Measurements from ENCODE around the gene LEP. TPM values are rescaled to one million over a fixed set of nuclear protein-coding genes. Genes with fewer than 3 reads are reported as not detected.

Gene LEP
- not detected for polyA plus RNA-seq (2012; ENCODE audit: missing spikeins)

GRCh38 chr7:128240696-128241386, at the start of gene LEP:
Gene LEP (plus strand): TSS chr7:128241278. CDS start chr7:128252019, 10,741 bp downstream.
- no peak for FAIRE-seq
- DNase-seq (ENCODE audit: insufficient read length) = no peak
- TF ChIP-seq TAF1 (IDR thresholded peaks at IDR 0.05; ENCODE audit: borderline replicate concordance, low read depth, low read length) = no peak
- TF ChIP-seq POLR2AphosphoS5 (IDR thresholded peaks at IDR 0.05; ENCODE audit: low read depth, low read length) = no peak
- TF ChIP-seq POLR2A (IDR thresholded peaks at IDR 0.05; ENCODE audit: low read depth, low read length) = no peak

GRCh38 chr7:128192497-128193142, 48.5 kb upstream of the LEP start:
- FAIRE-seq = no peak
- no peak for DNase-seq (ENCODE audit: insufficient read length)
- no peak for TF ChIP-seq POLR2A (IDR thresholded peaks at IDR 0.05; ENCODE audit: low read depth, low read length)
- no peak for TF ChIP-seq POLR2AphosphoS5 (IDR thresholded peaks at IDR 0.05; ENCODE audit: low read depth, low read length)
- TF ChIP-seq TAF1 (IDR thresholded peaks at IDR 0.05; ENCODE audit: borderline replicate concordance, low read depth, low read length) = no peak

GRCh38 chr7:128194533-128195282, 46.4 kb upstream of the LEP start:
- TF ChIP-seq POLR2A (IDR thresholded peaks at IDR 0.05; ENCODE audit: low read depth, low read length) (no peak), POLR2AphosphoS5 (IDR thresholded peaks at IDR 0.05; ENCODE audit: low read depth, low read length) (no peak), TAF1 (IDR thresholded peaks at IDR 0.05; ENCODE audit: borderline replicate concordance, low read depth, low read length) (no peak)
- FAIRE-seq = no peak
- no peak for DNase-seq (ENCODE audit: insufficient read length)

- FAIRE-seq = no peak
- TF ChIP-seq POLR2AphosphoS5 (IDR thresholded peaks at IDR 0.05; ENCODE audit: low read depth, low read length) (no peak), POLR2A (IDR thresholded peaks at IDR 0.05; ENCODE audit: low read depth, low read length) (no peak), TAF1 (IDR thresholded peaks at IDR 0.05; ENCODE audit: borderline replicate concordance, low read depth, low read length) (no peak)
- no peak for DNase-seq (ENCODE audit: insufficient read length)
These were observed 43.5 kb upstream of the LEP start for GRCh38 chr7:128197589-128197988.

GRCh38 chr7:128197989-128198580, 43.0 kb upstream of the LEP start:
- FAIRE-seq (no peak), DNase-seq (ENCODE audit: insufficient read length) (no peak)
- TF ChIP-seq POLR2AphosphoS5 (IDR thresholded peaks at IDR 0.05; ENCODE audit: low read depth, low read length) (no peak), POLR2A (IDR thresholded peaks at IDR 0.05; ENCODE audit: low read depth, low read length) (no peak), TAF1 (IDR thresholded peaks at IDR 0.05; ENCODE audit: borderline replicate concordance, low read depth, low read length) (no peak)

- FAIRE-seq (no peak), DNase-seq (ENCODE audit: insufficient read length) (no peak)
- TF ChIP-seq POLR2AphosphoS5 (IDR thresholded peaks at IDR 0.05; ENCODE audit: low read depth, low read length) = no peak
- no peak for TF ChIP-seq TAF1 (IDR thresholded peaks at IDR 0.05; ENCODE audit: borderline replicate concordance, low read depth, low read length)
- no peak for TF ChIP-seq POLR2A (IDR thresholded peaks at IDR 0.05; ENCODE audit: low read depth, low read length)
These were observed 40.7 kb upstream of the LEP start for GRCh38 chr7:128200376-128200775.

GRCh38 chr7:128201067-128201689, 39.9 kb upstream of the LEP start:
- DNase-seq (ENCODE audit: insufficient read length) (no peak), FAIRE-seq (no peak)
- TF ChIP-seq TAF1 (IDR thresholded peaks at IDR 0.05; ENCODE audit: borderline replicate concordance, low read depth, low read length) = no peak
- no peak for TF ChIP-seq POLR2A (IDR thresholded peaks at IDR 0.05; ENCODE audit: low read depth, low read length)
- TF ChIP-seq POLR2AphosphoS5 (IDR thresholded peaks at IDR 0.05; ENCODE audit: low read depth, low read length) = no peak

GRCh38 chr7:128201690-128202085, 39.4 kb upstream of the LEP start:
- FAIRE-seq (no peak), DNase-seq (ENCODE audit: insufficient read length) (no peak)
- TF ChIP-seq TAF1 (IDR thresholded peaks at IDR 0.05; ENCODE audit: borderline replicate concordance, low read depth, low read length) (no peak), POLR2AphosphoS5 (IDR thresholded peaks at IDR 0.05; ENCODE audit: low read depth, low read length) (no peak), POLR2A (IDR thresholded peaks at IDR 0.05; ENCODE audit: low read depth, low read length) (no peak)

- FAIRE-seq (no peak), DNase-seq (ENCODE audit: insufficient read length) (no peak)
- TF ChIP-seq POLR2AphosphoS5 (IDR thresholded peaks at IDR 0.05; ENCODE audit: low read depth, low read length) (no peak), TAF1 (IDR thresholded peaks at IDR 0.05; ENCODE audit: borderline replicate concordance, low read depth, low read length) (no peak), POLR2A (IDR thresholded peaks at IDR 0.05; ENCODE audit: low read depth, low read length) (no peak)
These were observed 38.7 kb upstream of the LEP start for GRCh38 chr7:128202287-128202957.

- no peak for TF ChIP-seq POLR2AphosphoS5 (IDR thresholded peaks at IDR 0.05; ENCODE audit: low read depth, low read length)
- TF ChIP-seq POLR2A (IDR thresholded peaks at IDR 0.05; ENCODE audit: low read depth, low read length) = no peak
- TF ChIP-seq TAF1 (IDR thresholded peaks at IDR 0.05; ENCODE audit: borderline replicate concordance, low read depth, low read length) = no peak
- FAIRE-seq = no peak
- no peak for DNase-seq (ENCODE audit: insufficient read length)
These were observed 38.0 kb upstream of the LEP start for GRCh38 chr7:128203047-128203491.

All from GM12892 (cell line).